Sigmoid colon (tissue), 4 donors: ENCODE results near the gene KANTR.

Experiments used
- EP300 ChIP-seq, 4 donors: sonication (generic); formaldehyde crosslinking; IDR thresholded peaks; one replicate each; pipeline ENCODE4 v1.6.1; 2017; ENCODE audit warnings: antibody characterized with exemption in 4 of 4
- POLR2A ChIP-seq, 2 donors: fragments of 450-650 bp; IDR thresholded peaks; one replicate each; pipeline ENCODE4 v1.6.1; 2016; ENCODE audit warnings: antibody characterized with exemption in 2 of 2, mild to moderate bottlenecking in 2 of 2, moderate library complexity in 2 of 2
- TF ChIP-seq, protein P1 (sequence below), 4 experiments: fragments of 450-650 bp in 3 of 4; fragments of 200-600 bp in 1 of 4; IDR thresholded peaks; one replicate each; pipeline ENCODE4 v1.5.1; 2016 to 2019; ENCODE audit warnings: antibody characterized with exemption in 4 of 4, mild to moderate bottlenecking in 3 of 4, moderate library complexity in 2 of 4

DNA sequence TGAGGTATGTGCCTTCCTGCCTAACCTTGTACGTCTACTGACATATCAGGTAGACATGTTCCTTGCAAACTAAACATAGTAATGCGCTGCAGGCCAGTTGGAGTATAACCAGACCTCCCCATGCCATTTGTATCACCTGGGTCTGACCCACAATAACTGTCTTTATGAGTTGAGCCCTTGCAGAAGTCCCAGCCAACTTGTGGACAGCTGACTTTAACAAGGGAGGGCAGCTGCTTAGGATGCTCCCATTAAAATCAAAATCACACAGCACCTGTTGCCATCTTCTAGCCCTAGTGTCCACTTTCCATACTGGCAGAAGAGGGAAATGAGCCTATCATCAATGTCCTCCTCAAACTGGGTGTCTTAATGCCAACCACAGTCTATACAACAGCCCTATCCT lies 41.6 kb downstream of the KANTR start:
- TF ChIP-seq POLR2A (IDR thresholded peaks at IDR 0.05) (no peak), EP300 (IDR thresholded peaks at IDR 0.05) (no peak)
- TF ChIP-seq, protein P1, sequence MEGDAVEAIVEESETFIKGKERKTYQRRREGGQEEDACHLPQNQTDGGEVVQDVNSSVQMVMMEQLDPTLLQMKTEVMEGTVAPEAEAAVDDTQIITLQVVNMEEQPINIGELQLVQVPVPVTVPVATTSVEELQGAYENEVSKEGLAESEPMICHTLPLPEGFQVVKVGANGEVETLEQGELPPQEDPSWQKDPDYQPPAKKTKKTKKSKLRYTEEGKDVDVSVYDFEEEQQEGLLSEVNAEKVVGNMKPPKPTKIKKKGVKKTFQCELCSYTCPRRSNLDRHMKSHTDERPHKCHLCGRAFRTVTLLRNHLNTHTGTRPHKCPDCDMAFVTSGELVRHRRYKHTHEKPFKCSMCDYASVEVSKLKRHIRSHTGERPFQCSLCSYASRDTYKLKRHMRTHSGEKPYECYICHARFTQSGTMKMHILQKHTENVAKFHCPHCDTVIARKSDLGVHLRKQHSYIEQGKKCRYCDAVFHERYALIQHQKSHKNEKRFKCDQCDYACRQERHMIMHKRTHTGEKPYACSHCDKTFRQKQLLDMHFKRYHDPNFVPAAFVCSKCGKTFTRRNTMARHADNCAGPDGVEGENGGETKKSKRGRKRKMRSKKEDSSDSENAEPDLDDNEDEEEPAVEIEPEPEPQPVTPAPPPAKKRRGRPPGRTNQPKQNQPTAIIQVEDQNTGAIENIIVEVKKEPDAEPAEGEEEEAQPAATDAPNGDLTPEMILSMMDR (IDR thresholded peaks at IDR 0.05) = no peak
